Testis (tissue), 2 donors: Measurements from ENCODE around the gene CTDSPL.

Experiments used
- CTCF ChIP-seq, 3 experiments: fragments of 450-650 bp in 2 of 3; fragments of 200-600 bp in 1 of 3; sonication (generic) in 1 of 3; IDR thresholded peaks; one replicate each; pipeline ENCODE4 v1.5.1; 2016 to 2019; ENCODE audit warnings: antibody characterized with exemption in 3 of 3, mild to moderate bottlenecking in 2 of 3, moderate library complexity in 1 of 3
- POLR2A ChIP-seq: fragments of 450-650 bp; IDR thresholded peaks from one replicate; pipeline ENCODE4 v1.6.1; 2017; ENCODE audit warnings: antibody characterized with exemption, mild to moderate bottlenecking, moderate library complexity

- no peak for TF ChIP-seq CTCF (IDR thresholded peaks at IDR 0.05)
- TF ChIP-seq POLR2A: no peak
Observed at GRCh38 chr3:37832480-37832879, 29.2 kb upstream of the CTDSPL start.
